Measurements from ENCODE around the gene AK9. TPM values are rescaled to one million over a fixed set of nuclear protein-coding genes. Genes with fewer than 3 reads are reported as not detected.
A peak's percentile ranks its signal among the peaks of the same experiment; 100 is the strongest.

AK9 gene
- total RNA-seq, 1 experiment from 2014 or later: 3.5 TPM

- Histone ChIP-seq H3K9me2 (ENCODE audit: insufficient read depth) (no peaks in the 10 kb centered on the region), H3K27ac (ENCODE audit: low read depth, low read length) (no peak overlapping the region), H3K4me3 (replicated peaks in 1 of 2; ENCODE audit: low read depth in 1 of 2, low read length in 2 of 2) (no peak overlapping the region), H3K9me3 (ENCODE audit: control insufficient read depth in 1 of 2, insufficient read depth in 1 of 2, low read depth in 1 of 2, low read length in 2 of 2) (no peaks in the 10 kb centered on the region), H3K36me3 (ENCODE audit: control insufficient read depth in 1 of 2, insufficient read depth in 2 of 2, low read length in 2 of 2) (no peaks in the 10 kb centered on the region), H3K9ac (ENCODE audit: low read length) (no peak overlapping the region), H3K27me3 (ENCODE audit: insufficient read depth, low read length) (no peaks in the 10 kb centered on the region), H3K79me2 (ENCODE audit: insufficient read depth, low read length) (no peaks in the 10 kb centered on the region), H3K4me2 (ENCODE audit: low read length) (no peak overlapping the region), H4K20me1 (ENCODE audit: insufficient read depth) (no peaks in the 10 kb centered on the region), H3K4me1 (ENCODE audit: control insufficient read depth in 1 of 2, insufficient read depth in 2 of 2, low read length in 2 of 2) (no peaks in the 10 kb centered on the region), H2AFZ (ENCODE audit: low read depth, low read length, poor library complexity, severe bottlenecking) (peak overlapping the region; percentile 16)
- peak; percentile 37 to 60 (median 51); a peak in 4 of 6 replicates for TF ChIP-seq CTCF (IDR thresholded peaks at IDR 0.05 in 2 of 3, conservative IDR thresholded peaks at IDR 0.05 in 1 of 3; ENCODE audit: borderline replicate concordance in 1 of 3, insufficient read depth in 1 of 3, low read depth in 2 of 3, low read length in 2 of 3)
- TF ChIP-seq, protein P1, sequence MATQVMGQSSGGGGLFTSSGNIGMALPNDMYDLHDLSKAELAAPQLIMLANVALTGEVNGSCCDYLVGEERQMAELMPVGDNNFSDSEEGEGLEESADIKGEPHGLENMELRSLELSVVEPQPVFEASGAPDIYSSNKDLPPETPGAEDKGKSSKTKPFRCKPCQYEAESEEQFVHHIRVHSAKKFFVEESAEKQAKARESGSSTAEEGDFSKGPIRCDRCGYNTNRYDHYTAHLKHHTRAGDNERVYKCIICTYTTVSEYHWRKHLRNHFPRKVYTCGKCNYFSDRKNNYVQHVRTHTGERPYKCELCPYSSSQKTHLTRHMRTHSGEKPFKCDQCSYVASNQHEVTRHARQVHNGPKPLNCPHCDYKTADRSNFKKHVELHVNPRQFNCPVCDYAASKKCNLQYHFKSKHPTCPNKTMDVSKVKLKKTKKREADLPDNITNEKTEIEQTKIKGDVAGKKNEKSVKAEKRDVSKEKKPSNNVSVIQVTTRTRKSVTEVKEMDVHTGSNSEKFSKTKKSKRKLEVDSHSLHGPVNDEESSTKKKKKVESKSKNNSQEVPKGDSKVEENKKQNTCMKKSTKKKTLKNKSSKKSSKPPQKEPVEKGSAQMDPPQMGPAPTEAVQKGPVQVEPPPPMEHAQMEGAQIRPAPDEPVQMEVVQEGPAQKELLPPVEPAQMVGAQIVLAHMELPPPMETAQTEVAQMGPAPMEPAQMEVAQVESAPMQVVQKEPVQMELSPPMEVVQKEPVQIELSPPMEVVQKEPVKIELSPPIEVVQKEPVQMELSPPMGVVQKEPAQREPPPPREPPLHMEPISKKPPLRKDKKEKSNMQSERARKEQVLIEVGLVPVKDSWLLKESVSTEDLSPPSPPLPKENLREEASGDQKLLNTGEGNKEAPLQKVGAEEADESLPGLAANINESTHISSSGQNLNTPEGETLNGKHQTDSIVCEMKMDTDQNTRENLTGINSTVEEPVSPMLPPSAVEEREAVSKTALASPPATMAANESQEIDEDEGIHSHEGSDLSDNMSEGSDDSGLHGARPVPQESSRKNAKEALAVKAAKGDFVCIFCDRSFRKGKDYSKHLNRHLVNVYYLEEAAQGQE (IDR thresholded peaks at IDR 0.05; ENCODE audit: low read depth): no peak
- TF ChIP-seq RAD21 (IDR thresholded peaks at IDR 0.05; ENCODE audit: low read depth): peak; percentile 64
- TF ChIP-seq CBX3 (IDR thresholded peaks at IDR 0.05; ENCODE audit: low read depth): no peak
- ChIA-PET CTCF (interaction anchor here (0.7 to 1.7 kb wide), 7 partner anchors 9 to 794 kb away, joined by 3 to 17 read pairs (median 3); no protein-coding TSS in a partner anchor), POLR2A (no interaction called here), RAD21 (ENCODE audit: low non-redundant PET in 1 of 2, low total read pairs in 2 of 2, uncharacterized antibody in 2 of 2, unreplicated experiment in 2 of 2) (interaction anchor here in 1 of 2 experiments (0.7 kb wide), 1 partner anchor 104 kb away, joined by 4 read pairs; no protein-coding TSS in a partner anchor)
- BruUV-seq (replicated peaks): no TSS peak
- peak; percentile 18 for DNase-seq (ENCODE audit: low read depth, low spot score)
- intact Hi-C loops (cut with micrococcal nuclease): loop anchor here (5.0 to 10.0 kb wide), 2 partner anchors 439 to 796 kb away; no protein-coding TSS in a partner anchor
- ATAC-seq: peak; percentile 72
Measured at GRCh38 chr6:109595998-109596397, 95.0 kb downstream of the AK9 start.
